ENCODE measurements around the gene UBQLN3.
A peak's percentile ranks its signal among the peaks of the same experiment; 100 is the strongest.

The UBQLN3 gene

GRCh38 chr11:5504403-5504921, 5.3 kb downstream of the UBQLN3 start:
- no peak for DNase-seq

GRCh38 chr11:5500393-5500801, 9.4 kb downstream of the UBQLN3 start:
- DNase-seq: no peak

- DNase-seq: no peak
Measured at GRCh38 chr11:5499671-5500070, 10.1 kb downstream of the UBQLN3 start.

DNA sequence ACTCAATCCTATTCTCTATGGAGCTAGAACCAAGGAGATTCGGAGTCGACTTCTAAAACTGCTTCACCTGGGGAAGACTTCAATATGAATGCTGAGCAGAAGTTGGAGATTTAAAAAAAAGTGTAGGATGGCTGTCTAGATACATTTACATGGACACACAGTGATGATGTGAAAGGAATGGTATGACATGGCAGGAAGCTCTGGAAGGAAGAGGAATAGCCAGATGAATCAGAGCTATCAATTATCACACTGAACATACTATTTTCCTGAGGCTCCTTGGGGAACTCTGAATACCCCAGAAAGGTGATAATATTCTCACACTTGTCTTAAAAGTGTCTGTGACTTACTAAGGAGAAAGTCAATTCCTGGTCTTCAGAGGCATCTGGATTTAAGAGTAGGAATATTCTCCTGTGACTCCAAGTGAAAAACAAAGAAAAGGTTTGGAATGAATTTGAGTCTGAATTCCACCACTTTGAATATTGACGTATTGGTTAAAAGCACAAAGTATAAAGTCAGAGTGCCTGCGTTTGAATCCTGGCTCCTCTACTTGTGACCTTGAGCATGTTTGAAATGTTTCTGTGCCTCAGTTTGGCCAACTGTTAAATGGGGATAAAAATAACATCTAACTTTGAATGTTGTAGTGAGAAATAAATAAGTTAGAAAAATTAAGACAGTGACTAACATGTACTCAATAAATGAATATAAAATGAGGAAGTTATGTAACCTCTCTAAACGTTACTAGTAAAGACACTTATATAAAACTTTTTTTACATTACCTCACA, 20.0 kb downstream of the UBQLN3 start:
- DNase-seq: no peak

GRCh38 chr11:5488798-5489399, 20.9 kb downstream of the UBQLN3 start:
- DNase-seq: no peak

DNA sequence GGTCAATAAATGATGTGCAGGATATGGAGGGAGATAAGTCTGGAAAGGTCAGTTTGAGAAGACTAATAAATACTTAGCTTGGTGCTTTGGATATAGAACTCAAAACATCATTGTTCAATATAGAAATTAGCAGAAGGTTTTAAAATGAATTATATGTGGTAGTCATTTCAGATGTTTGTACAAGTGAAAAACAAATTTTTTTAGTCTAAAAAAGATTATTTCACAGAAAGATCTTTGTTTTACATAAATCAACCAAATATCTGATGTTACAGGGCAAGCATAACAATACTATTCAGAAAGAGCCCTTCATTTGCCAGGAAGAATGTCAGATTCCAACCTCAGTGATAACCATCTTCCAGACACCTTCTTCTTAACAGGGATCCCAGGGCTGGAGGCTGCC, 21.4 kb downstream of the UBQLN3 start, which contains the start of gene OR52D1:
OR52D1 (plus strand) TSS at position 301 of the 400 bp plus-strand sequence; CDS start at position 323, 22 bp downstream.
- DNase-seq: no peak

- DNase-seq: no peak
Measured at GRCh38 chr11:5486421-5486820, 23.3 kb downstream of the UBQLN3 start.

GRCh38 chr11:5486003-5486402, 23.8 kb downstream of the UBQLN3 start:
- no peak for DNase-seq

DNA sequence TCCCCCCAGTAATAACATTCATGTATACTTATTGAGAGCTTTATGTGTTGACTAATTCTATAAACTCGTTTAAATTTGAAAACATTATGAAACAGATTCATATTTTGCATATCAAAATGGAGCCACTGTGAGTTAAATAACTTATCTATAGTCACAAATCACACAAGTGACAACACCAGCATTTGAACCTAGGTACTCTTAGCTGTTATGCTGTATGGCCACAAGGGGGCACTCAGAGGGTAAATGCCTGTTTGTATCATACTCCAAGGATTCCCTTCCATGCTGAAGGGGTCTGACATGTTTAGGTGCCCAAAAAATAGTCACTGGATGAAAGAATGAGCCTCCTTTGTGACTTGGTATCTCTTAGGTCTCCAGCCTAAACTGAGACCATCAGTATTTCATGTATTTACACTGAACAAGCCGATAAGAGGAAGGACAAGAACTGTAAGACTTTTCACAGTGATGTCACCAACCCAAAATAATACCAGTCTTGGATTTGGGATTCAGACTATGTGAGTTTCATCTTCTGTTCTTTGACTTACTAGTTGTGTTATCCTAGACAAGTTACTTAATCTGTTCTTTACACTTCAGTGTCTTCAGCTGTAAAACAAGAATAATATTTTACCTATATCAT, 33.5 kb downstream of the UBQLN3 start:
- peak; percentile 53 for DNase-seq

- no peak for DNase-seq
Measured at GRCh38 chr11:5473921-5474320, 35.8 kb downstream of the UBQLN3 start.

- no peak for DNase-seq
Measured at GRCh38 chr11:5467527-5467926, 42.2 kb downstream of the UBQLN3 start.

DNA sequence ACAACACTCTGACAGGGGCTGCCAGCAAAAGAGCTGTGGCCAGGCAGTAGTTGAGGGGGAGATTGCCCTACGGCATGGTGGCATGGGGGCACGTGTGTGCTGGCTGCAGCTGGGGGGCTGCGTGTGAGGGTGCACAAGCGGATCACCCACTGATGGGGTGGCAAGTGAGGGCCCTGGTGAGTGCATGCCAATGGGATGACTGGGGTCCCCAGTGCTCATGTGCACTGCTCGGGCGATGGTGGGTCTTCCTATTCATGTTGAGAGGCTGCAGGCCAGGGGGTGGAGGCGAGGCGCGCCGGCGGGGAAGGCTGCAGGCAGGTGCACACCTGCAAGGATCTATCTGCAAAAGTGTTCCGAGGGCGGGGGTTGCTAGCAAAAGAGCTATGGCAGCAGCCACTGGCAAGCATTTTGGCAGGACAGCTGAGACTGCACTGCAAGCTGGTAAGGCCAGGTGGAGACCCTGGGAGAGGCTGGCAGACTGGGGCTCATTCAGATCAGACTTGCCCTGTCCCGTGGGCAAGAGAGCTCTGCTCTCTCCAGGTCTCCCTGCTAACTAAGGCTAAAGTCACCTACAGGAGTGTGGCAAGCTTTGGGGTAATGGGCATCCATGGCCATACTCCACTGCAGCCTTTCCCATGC, 48.7 kb downstream of the UBQLN3 start:
- DNase-seq: no peak

All from NCI-H345 (cell line).